NCI-H69 (cell line): ENCODE results near the gene CDX1.

Experiments used
- DNase-seq: peaks from one replicate; lab custom pipeline; 2025; lab: John Stamatoyannopoulos, UW

Gene CDX1

DNA sequence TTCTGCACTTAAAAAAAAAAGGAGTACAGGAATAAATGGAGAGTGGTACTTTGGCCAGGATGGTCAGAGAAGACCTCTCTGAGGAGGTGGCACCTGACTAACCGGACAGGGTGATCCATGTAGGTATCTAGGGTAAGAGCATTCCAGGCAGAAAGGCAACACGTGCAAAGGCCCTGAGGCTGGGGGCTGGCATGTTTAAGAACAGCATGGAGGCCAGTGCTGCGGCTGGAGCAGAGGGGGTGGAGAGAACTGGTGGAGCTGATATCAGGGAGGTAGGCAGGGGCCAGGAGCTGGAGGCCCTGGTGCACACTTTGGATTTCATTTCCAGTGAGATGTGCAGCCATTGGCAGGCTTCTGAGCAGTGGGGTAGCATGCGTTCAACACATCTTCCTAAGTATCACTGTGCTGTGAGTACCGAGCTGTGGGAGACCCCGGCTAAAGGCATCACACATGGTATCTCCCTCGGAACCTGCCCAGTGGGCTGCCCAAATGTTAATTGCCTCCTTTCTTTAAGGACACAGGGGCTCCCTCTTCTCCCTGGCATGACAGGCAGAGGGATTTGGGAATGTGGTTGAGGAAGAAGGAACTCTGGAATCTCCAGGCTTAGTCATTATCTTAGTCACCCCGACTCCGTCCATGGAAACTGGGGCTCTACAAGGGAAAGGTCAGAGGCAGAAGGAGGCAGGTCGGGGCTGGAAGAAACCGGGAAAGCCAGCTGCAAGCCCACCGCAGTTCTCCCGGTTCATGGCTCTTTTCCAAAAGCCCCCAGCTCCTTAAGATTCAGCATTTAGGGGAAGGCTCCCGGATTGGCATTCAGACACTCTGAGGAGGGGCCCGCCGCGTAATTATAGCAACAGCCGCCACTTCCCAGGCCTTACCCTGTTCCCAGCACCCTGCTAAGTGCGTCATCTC, 41.9 kb downstream of the CDX1 start:
- no peak for DNase-seq

DNA sequence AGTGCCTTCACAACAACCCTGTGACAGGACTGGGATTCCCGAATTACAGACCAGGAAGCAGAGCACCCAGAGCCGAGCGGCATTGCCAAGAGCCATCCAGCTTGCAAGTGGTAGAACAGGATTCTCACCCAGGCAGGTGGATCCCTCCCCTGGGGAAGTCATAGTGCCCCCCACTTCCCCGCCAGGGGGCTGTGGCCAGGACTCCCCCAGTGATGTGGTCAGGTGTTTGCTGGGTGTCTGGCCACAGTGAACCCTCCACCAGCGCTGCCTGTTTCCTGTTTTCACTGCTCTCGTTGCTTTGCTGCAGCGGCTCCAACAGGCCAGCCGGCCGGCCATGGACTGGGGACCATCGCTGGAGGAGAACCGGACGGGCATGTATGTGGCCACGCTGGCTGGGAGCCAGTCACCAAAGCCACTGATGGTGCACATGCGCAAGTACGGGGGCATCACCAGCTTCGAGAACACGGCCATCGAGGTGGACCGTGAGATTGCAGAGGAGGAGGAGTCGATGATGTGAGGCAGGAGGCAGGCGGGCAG, 42.6 kb downstream of the CDX1 start:
- no peak for DNase-seq

GRCh38 chr5:150210644-150211043, 44.1 kb downstream of the CDX1 start:
- DNase-seq: no peak

DNA sequence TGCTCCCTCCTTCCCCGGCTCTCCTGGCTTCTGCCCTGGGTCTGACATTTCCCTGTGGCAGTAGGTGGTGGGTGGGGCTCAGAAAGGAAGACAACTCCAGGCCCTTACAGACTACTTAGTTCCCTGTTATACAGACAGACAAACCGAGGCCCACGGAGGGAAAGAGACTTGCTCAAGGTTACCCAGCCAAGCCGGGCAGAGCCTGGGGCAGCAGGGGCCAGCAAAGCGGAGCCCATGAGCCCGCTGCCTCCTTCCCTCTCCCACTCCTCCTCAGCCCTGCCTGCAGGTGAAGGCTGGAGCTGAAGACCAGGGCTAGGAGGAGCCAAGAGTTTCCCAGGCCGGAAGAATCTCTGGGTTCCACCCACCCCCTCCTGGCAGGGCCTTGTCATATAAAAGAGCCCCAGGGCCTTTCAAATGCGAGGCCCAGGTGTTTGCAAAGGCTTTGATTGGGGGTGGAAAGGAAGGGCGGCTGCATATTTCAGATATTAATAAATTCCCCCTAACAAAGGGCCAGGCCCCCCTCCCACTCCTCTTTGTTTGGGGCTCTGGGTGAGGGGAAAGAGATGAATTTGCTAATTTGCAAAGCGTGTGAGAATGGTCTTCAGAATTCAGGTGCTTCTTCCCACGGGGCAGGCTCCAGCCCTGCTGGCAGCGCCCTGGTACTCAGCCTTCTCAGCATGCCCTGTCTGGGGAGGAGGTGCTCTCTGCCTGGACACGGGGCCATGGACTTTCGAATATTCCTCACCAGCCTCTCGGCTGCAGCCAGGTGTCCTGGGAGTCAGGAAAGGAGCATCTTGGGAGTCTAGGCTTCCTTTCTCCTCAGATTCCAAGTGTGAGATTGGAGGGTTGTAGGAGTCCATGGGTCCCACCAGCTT, 44.8 kb downstream of the CDX1 start:
- DNase-seq: peak; percentile 67

DNA sequence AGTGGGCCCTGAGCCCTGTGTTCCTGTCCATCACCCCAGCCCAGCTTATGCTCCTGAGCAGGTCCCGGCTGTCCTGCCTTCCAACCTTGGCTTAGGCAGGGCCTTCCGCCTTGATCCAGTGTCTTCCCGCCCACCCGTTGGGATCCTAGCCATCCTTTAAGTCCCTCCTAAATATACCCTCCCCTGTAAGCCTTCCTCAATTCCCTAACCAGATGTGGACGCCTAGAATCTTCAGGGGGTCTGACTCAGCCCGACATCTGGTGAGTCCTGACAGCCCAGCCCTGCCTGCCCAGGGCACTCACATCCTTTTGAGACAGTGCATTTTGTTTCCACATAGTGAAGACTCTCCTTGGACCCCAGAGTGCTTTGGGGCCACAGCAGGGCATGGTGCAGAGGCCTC, 47.0 kb downstream of the CDX1 start:
- DNase-seq: no peak

DNA sequence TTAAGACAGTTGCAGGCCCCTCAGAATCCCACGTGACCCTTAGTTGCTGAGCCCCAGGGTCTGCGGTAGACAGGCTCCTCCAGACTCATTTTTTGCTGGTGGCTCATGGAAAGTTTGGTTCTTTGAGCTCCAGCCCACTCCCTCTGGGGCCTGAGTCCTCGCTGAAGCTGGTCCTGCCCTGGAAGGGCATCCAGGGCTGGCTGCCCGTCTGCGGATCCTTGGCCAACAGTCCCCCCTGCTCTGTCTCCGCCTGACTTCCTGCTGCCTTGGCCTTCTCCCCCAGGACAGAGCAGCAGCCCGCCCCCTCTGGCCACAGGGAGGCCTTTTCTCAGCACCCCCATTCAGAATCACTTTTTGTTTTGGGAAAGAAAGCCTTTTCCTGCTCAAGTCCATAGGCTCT, 47.7 kb downstream of the CDX1 start:
- DNase-seq: no peak

- no peak for DNase-seq
These were observed 49.7 kb downstream of the CDX1 start for GRCh38 chr5:150215979-150216944.

DNA sequence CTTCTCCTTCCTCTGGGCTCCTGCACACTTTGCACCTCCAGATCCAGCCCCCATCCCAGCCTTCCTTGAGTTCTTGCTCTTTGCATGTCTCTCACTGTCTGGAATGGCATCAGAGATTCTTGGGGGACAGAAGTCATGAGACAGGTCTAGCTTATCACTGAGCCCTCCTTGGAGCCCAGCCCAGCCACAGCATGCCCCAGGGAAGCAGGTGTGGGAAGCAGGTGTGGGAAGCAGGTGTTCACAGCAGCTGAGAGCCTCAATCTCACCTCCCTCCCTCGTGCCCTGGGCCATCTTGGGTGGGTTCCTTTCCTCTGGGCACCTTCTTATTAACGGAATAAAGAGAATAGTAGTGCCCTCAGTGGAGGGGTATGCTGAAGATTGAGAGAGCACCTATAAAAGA, 50.5 kb downstream of the CDX1 start:
- DNase-seq: peak; percentile 71

DNA sequence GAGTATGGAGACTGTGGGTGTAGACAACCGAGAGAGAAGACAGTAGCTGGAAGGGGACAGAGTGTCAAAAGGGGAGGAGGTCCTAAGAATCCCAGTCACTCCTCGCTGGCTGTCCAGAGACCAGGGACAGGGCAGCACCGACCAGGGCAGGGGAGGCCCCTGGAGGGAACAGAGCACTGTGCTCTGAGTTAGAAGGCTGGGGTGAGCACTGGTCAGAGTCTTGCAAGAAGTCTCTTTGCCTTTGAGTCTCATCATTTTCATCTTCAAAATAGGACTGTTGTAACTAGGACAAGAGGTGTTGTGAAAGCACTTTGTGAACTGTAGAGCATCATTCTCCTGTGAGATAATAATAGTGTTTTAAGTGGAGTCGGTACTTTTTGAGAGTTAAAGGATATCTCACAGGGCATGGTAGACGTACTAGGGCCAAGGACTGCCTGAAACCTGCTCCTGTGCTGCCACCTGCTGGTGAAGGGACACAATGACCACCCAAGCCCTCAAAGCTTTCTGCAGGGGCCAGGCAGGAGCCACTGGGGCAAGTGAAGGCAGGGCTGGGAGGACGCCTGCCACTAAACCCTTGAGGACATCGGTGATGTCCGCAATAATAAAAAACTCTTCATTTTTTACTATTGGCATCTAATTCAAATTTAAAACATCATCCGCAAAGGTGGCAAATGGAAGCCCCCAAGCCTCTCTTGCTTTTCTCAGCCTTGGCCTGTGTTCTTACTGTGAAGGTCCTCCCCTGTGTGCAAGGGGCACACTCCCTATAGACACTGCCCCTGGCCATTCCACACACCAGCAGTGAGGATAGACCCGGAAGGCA, 51.5 kb downstream of the CDX1 start:
- peak; percentile 80 for DNase-seq

DNA sequence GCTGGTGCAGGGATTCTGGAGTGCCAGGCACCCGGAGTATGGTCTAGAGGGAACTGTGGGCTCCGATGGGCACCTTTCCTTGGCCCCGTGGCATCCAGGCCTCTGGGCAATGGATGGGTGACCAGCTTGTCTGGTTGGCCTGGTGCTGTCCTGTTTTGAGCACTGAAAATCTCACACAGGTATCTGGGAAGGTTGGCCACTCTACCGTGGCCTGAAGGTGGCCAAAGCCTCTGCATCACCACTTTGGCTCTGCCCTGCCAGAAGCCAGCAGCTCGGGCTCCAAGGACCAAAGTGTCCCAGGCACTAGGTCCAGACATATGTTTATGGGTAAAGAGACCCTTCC, 52.1 kb downstream of the CDX1 start:
- no peak for DNase-seq

DNA sequence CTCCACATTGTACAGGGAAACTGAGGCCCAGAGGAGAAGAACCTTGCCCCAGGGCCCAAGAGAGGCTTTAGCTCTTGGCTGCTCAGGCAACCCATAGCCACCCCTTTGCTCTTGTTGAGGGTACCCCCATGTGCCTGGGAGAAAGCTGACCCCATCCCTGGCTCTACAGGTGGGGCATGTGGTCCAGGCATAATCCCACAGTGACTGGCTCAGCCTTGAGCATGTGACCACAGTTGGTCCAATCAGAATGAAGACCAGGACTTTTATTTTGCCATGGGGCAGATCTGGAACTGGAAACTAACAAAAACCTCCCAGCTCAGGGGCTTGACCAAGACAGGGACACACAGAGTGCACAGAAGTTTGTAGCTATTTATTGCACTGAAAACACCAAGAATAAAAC, 52.6 kb downstream of the CDX1 start:
- no peak for DNase-seq

DNA sequence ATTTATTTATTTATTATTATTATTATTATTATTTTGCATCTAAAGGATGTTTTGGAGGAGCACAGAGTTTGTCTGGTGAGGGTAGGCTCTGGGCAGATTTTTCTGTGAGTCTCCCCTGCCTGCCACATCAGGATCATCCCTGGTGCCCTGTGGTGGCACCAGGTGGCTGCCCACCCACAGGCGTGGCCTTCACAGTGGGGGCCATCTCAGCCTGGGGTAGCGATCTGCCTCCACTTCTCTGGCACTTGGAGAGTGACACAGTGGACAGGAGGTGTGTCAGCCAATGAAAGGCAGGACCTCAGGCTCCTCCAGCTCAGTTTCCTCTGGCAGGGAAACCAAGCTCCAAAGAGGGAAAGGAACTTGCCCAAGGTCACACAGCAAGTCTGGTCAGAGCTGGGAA, 53.3 kb downstream of the CDX1 start:
- DNase-seq: peak; percentile 25

DNA sequence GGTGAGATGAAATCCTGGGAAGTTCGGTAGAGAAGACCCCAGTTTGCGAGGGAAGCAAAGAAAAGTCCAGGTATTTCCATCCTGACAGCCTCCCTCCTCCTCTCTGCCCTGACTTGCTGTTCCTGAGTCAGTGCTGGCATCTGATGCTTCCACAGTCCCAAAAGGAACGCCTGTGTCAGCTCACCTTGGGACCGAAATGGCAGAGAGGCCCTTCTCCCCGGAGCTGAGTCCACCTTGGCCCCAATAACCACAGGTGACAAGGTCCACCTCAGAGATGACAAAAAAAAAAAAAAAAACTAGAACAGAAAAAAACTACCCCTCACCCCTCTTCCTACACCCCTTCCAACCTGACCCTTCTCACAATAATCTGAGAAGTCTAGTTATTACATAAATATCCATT, 54.9 kb downstream of the CDX1 start:
- no peak for DNase-seq

DNA sequence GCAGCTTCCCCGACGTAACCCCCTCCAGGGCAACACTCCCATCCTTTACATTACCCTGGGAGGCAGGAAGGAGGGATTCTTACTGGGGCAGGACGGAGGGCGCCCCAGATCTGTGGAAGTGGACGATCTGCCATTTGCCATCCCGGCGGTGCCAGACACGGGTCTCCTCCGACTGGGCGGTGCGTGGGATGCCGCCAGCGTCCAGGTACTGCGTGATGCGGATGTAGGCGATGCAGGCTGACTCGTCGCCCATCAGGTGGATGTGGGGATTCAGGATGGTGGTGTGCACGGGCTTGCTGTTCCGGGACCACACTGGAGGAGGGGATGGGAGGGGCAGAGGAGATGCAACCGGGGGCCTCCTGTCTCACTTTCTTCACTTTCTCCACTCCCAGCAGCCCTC, 56.3 kb downstream of the CDX1 start:
- DNase-seq: no peak

- no peak for DNase-seq
These were observed 56.9 kb downstream of the CDX1 start for GRCh38 chr5:150223474-150223873.

GRCh38 chr5:150224483-150225027, 58.0 kb downstream of the CDX1 start:
- no peak for DNase-seq

DNA sequence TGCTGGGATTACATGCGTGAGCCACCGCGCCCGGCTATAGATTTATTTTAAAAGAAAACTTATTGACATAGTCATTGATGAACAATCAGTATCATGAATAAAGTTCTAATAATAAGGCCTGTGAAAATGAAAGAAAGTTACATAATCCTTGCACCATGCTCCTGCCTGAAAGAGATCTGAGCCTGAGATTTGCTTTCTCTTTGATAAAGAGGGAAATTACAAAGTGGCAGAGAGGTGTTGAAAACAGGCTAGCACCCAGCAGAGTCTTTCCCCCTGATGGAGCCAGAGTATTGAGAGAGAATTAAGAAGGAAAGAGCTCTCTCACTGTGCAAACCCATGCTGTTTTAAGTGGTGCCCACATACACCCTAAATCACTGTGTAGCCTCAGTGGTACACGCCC, 60.5 kb downstream of the CDX1 start:
- no peak for DNase-seq

DNA sequence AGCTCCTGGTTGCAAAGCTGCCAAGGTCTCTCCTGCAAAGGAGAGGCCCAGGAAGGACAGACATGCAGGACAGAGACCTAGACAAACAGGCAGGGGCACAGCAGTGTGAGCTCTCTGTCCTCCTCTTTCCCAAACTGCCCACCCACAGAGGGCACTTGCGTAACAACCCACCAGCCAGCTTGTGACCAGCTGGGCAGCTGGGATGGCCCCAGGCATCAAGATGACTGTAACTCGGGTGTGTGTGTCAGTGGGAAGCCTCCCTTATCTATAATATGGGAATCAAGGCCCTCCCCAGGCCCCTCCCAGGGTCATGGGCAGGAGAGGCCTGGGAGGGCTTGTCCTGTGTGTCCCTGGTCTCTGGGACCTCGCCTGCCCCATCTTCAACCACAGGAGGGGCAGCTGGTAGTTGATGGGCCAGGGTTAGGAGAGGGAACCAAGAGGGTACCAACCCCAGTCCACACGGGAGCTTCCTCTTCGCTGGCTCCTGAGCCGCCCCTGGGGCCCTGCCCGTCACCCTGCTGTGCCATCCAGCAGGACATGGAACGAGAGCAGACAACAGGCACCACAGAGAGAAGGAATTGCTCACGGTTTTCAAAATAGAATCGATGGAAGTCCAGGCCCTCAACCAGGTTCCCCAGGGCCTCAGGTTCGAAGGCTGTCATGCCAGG, 61.2 kb downstream of the CDX1 start:
- peak; percentile 26 for DNase-seq

DNA sequence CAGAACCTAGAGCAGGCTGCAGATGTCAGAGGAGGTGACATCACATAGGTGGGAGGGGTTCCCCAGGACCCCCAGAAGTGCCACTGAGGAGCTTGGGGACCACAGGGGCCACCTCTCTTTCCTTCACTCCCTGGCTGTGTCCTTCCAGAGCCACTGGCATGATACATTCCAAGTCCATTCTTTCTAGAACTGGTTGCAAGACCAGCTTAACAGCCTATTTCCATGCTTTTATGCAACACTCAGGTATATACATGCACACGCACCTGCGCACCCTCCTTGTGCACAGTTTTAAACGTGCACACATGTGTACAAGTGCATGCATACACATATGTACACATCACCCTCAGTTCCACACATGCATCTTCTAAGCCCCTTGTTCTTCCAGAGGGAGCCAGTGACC, 63.0 kb downstream of the CDX1 start:
- no peak for DNase-seq

DNA sequence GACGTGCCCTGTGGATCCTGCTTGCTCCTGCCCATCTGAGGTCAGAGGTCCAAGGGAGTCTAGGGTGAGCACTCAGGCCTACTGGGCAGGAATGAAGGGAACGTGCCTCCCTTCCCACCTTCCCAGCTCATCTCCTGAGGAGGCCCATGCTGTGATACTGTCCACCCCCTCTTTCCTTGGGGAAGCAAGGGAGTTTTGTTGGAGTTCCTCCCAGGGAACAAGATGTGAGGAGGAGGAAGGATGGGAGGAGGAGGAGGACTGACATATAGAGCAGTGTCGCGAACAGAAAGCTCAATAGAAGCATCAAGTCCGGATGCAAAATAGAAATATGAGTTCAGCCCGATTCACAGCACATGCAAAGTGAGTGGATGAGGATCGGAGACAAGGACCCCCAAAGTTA, 64.3 kb downstream of the CDX1 start:
- no peak for DNase-seq
